Measurements from ENCODE around the gene TOP2B.

Gene TOP2B

DNA sequence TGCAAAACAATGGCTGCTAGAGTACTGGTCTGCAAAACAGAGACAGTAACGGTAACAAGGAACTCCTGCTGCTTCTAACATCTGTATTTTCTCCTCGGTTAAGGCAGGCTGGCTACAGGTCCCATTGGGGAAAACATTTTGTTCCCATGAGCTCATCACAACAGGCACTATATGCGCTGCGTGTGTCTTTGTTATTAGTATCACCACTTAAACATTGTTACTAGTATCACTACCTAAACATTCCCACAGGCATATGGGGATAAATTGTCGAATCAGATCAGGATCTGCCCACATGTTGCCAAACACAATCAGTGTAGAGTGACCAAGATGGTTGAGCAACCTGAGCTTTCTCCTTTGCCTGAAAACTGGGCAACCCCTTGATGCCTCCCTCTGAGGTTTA lies 77.2 kb downstream of the TOP2B start:
- H3K9me2 ChIP-seq (ENCODE audit: low read depth, low read length): no peaks in the 10 kb centered on the region
- H3K27me3 ChIP-seq (ENCODE audit: insufficient read depth, low read length): no peaks in the 10 kb centered on the region
- TF ChIP-seq, protein P1, sequence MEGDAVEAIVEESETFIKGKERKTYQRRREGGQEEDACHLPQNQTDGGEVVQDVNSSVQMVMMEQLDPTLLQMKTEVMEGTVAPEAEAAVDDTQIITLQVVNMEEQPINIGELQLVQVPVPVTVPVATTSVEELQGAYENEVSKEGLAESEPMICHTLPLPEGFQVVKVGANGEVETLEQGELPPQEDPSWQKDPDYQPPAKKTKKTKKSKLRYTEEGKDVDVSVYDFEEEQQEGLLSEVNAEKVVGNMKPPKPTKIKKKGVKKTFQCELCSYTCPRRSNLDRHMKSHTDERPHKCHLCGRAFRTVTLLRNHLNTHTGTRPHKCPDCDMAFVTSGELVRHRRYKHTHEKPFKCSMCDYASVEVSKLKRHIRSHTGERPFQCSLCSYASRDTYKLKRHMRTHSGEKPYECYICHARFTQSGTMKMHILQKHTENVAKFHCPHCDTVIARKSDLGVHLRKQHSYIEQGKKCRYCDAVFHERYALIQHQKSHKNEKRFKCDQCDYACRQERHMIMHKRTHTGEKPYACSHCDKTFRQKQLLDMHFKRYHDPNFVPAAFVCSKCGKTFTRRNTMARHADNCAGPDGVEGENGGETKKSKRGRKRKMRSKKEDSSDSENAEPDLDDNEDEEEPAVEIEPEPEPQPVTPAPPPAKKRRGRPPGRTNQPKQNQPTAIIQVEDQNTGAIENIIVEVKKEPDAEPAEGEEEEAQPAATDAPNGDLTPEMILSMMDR (IDR thresholded peaks at IDR 0.05; ENCODE audit: low read length): no peak
- no peak for TF ChIP-seq EZH2 (IDR thresholded peaks at IDR 0.05; ENCODE audit: borderline replicate concordance, low read length)
- H3K4me2 ChIP-seq (ENCODE audit: low read length): no peak overlapping the region
- no peaks in the 10 kb centered on the region for H3K4me1 ChIP-seq (ENCODE audit: insufficient read depth, low read length, severe bottlenecking)
- no peaks in the 10 kb centered on the region for H3K9me3 ChIP-seq (ENCODE audit: low read length)
- H4K20me1 ChIP-seq (ENCODE audit: insufficient read depth, low read length): no peaks in the 10 kb centered on the region
- H3F3A ChIP-seq (ENCODE audit: insufficient read depth, low read length): no peaks in the 10 kb centered on the region
- no peaks in the 10 kb centered on the region for H3K79me2 ChIP-seq (ENCODE audit: insufficient read depth, low read length)
- no peak overlapping the region for H3K4me3 ChIP-seq (ENCODE audit: low read depth, low read length, poor library complexity, severe bottlenecking)
- H3K36me3 ChIP-seq (ENCODE audit: insufficient read depth, low read length): no peaks in the 10 kb centered on the region
- H2AFZ ChIP-seq (ENCODE audit: low read length): no peak overlapping the region
- H3K27ac ChIP-seq (ENCODE audit: low read depth, low read length, poor library complexity, severe bottlenecking): no peak overlapping the region
- no peak overlapping the region for H3K9ac ChIP-seq (ENCODE audit: low read length)

DNA sequence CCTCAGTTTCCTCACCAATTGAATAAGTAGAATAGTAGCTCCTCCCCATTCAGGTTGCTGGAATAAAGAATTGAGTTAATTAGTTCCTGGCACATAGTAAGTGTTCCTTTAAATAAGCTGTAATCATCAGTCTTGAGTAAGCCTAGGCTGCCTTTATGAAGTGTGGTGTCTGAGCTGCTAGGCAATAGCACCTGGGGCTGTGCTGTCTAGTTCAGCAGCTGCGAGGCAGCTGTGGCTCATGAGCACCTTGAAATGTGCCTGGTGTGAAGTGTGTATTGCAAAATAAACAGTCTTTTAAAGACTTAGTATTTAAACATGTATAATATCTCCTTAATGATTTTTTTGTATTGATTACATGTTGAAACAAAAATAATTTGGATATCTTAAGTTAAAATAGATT lies 77.6 kb downstream of the TOP2B start:
- no peaks in the 10 kb centered on the region for H3K79me2 ChIP-seq (ENCODE audit: insufficient read depth, low read length)
- H3K9me2 ChIP-seq (ENCODE audit: low read depth, low read length): no peaks in the 10 kb centered on the region
- H3K36me3 ChIP-seq (ENCODE audit: insufficient read depth, low read length): no peaks in the 10 kb centered on the region
- H2AFZ ChIP-seq (ENCODE audit: low read length): no peak overlapping the region
- H3K4me1 ChIP-seq (ENCODE audit: insufficient read depth, low read length, severe bottlenecking): no peaks in the 10 kb centered on the region
- no peak overlapping the region for H3K9ac ChIP-seq (ENCODE audit: low read length)
- no peaks in the 10 kb centered on the region for H3K9me3 ChIP-seq (ENCODE audit: low read length)
- no peak overlapping the region for H3K4me3 ChIP-seq (ENCODE audit: low read depth, low read length, poor library complexity, severe bottlenecking)
- H4K20me1 ChIP-seq (ENCODE audit: insufficient read depth, low read length): no peaks in the 10 kb centered on the region
- TF ChIP-seq, protein P1 (IDR thresholded peaks at IDR 0.05; ENCODE audit: low read length): no peak
- no peak for TF ChIP-seq EZH2 (IDR thresholded peaks at IDR 0.05; ENCODE audit: borderline replicate concordance, low read length)
- H3K27ac ChIP-seq (ENCODE audit: low read depth, low read length, poor library complexity, severe bottlenecking): no peak overlapping the region
- no peaks in the 10 kb centered on the region for H3K27me3 ChIP-seq (ENCODE audit: insufficient read depth, low read length)
- no peak overlapping the region for H3K4me2 ChIP-seq (ENCODE audit: low read length)
- H3F3A ChIP-seq (ENCODE audit: insufficient read depth, low read length): no peaks in the 10 kb centered on the region

DNA sequence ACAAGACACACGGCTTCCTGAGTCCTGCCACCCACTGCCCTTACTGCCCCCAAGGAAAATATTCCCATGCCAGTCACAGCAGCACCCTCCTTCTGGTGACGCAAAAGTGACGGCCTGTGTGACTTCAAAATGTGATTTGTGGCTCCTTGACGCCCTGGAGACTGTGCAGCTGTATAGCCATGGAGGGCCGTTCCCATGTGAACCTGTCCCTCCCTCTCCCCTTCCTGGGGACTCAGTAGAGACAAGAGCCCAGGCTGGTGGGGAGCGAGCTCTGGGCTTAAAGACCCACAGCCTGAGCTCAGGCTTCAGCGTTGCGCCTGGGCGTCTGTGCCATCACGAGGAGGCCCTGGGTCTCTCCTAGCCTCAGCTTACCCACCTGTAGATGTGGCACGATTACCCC lies 78.2 kb downstream of the TOP2B start:
- Histone ChIP-seq H2AFZ (ENCODE audit: low read length) (no peak overlapping the region), H3K79me2 (ENCODE audit: insufficient read depth, low read length) (no peaks in the 10 kb centered on the region), H3K9ac (ENCODE audit: low read length) (no peak overlapping the region), H3K9me2 (ENCODE audit: low read depth, low read length) (no peaks in the 10 kb centered on the region), H3K27ac (ENCODE audit: low read depth, low read length, poor library complexity, severe bottlenecking) (no peak overlapping the region), H3K9me3 (ENCODE audit: low read length) (no peaks in the 10 kb centered on the region), H3F3A (ENCODE audit: insufficient read depth, low read length) (no peaks in the 10 kb centered on the region), H3K27me3 (ENCODE audit: insufficient read depth, low read length) (no peaks in the 10 kb centered on the region), H3K36me3 (ENCODE audit: insufficient read depth, low read length) (no peaks in the 10 kb centered on the region), H3K4me1 (ENCODE audit: insufficient read depth, low read length, severe bottlenecking) (no peaks in the 10 kb centered on the region), H3K4me3 (ENCODE audit: low read depth, low read length, poor library complexity, severe bottlenecking) (no peak overlapping the region), H4K20me1 (ENCODE audit: insufficient read depth, low read length) (no peaks in the 10 kb centered on the region), H3K4me2 (ENCODE audit: low read length) (no peak overlapping the region)
- TF ChIP-seq, protein P1 (IDR thresholded peaks at IDR 0.05; ENCODE audit: low read length): no peak
- TF ChIP-seq EZH2 (IDR thresholded peaks at IDR 0.05; ENCODE audit: borderline replicate concordance, low read length): no peak
